Upper lobe of left lung (tissue), 6 donors: ENCODE results near the gene ACSS2. TPM values are rescaled to one million over a fixed set of nuclear protein-coding genes. Genes with fewer than 3 reads are reported as not detected.

Experiments used
- ATAC-seq, 2 donors: fragments of 200-7000 bp; cut with Tn5 transposase; one replicate each; pipeline ENCODE4 v1.9.1; 2022; ENCODE audit warnings: mild to moderate bottlenecking in 2 of 2, moderate library complexity in 2 of 2; ENCODE audit not compliant: low FRiP score in 2 of 2
- DNase-seq, 2 donors: peaks; one replicate each; pipeline ENCODE4 v3.0.0-alpha.2; 2019 to 2020
- H3K27ac ChIP-seq, 4 donors: fragments of 200-600 bp; sonication (generic); one replicate each; pipeline ENCODE4 v1.5.1; 2016 to 2019
- H3K27me3 ChIP-seq, 4 donors: fragments of 200-600 bp; sonication (generic); one replicate each; pipeline ENCODE4 v1.5.1; 2017 to 2019
- H3K36me3 ChIP-seq, 4 donors: fragments of 200-600 bp; sonication (generic); one replicate each; pipeline ENCODE4 v1.5.1; 2016 to 2019
- H3K4me1 ChIP-seq, 4 donors: fragments of 200-600 bp; sonication (generic); one replicate each; pipeline ENCODE4 v1.5.1; 2018 to 2019
- H3K4me3 ChIP-seq, 4 donors: fragments of 200-600 bp; sonication (generic); one replicate each; pipeline ENCODE4 v1.5.1; 2017 to 2019; ENCODE audit warnings: mild to moderate bottlenecking in 2 of 4, moderate library complexity in 1 of 4
- H3K9me3 ChIP-seq, 4 donors: fragments of 200-600 bp; sonication (generic); one replicate each; pipeline ENCODE4 v1.5.1; 2018 to 2019
- CTCF ChIP-seq, 6 experiments: fragments of 450-650 bp in 4 of 6; fragments of 200-600 bp in 2 of 6; sonication (generic) in 2 of 6; IDR thresholded peaks; one replicate each; pipeline ENCODE4 v1.5.1; 2016 to 2019; ENCODE audit warnings: antibody characterized with exemption in 6 of 6
- EP300 ChIP-seq, 4 donors: sonication (generic); formaldehyde crosslinking; IDR thresholded peaks; one replicate each; pipeline ENCODE4 v1.5.1; 2017; ENCODE audit warnings: antibody characterized with exemption in 4 of 4, control low read depth in 2 of 4
- POLR2A ChIP-seq, 4 donors: fragments of 450-650 bp; IDR thresholded peaks; one replicate each; pipeline ENCODE4 v1.5.1; 2016 to 2017; ENCODE audit warnings: antibody characterized with exemption in 4 of 4, mild to moderate bottlenecking in 2 of 4
- POLR2AphosphoS5 ChIP-seq, 2 donors: sonication (generic); formaldehyde crosslinking; IDR thresholded peaks; one replicate each; pipeline ENCODE4 v1.5.1; 2017; ENCODE audit warnings: antibody characterized with exemption in 2 of 2
- WGBS, 2 donors: methylation state at CpG; one replicate each; pipeline ENCODE4 v1.1.5; 2017 to 2018; 5-methylcytosine and 5-hydroxymethylcytosine counted together
- total RNA-seq, 6 donors: library from RNA; depleted of rRNA in 4 of 6; stranded (reverse); fragments of >200 nt in 4 of 6; gene quantifications; one replicate each; pipeline versions ENCODE4 v1.1.0 to v1.2.1, GENCODE V29; 2016 to 2021
- donor health status: DM: no; HTN: no; CAD: no; lungs with moderate emphysema.
- donor health status: DM: no; HTN: yes; CAD: no; lungs with severe emphysema.

Gene ACSS2
- total RNA-seq, 6 donors from 2014 or later: 110 to 377 (median 203) TPM

DNA sequence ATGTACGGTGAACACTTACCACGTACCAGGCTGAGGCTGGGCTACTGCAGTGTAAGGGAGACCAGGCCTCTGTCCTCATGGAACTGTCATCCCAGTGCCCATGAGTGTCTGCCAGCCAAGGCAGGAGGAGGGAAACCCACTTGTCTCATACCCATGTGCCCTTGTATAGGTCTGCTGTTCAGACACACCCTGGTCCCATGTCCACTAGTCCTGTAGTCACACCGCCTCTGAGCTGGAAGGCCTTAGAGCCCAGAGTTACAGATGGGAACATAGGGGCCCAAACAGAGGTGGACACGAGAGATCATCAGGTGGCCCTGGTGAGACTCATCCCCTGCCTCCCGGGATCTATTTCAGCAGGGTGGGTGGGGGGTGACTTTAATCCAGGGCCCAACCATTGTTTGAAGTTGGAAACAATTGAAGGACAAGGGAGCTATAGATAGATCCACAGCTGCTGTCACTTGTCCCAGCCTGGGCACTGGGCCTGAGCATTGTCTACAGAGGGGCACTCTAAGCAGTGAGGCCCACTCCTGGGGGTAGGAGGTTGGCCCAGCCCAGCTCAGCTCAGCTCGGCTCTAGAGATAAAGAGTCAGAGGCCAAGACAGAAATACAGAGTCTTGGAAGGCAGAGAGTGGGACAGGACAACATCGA, 93.9 kb downstream of the ACSS2 start:
- Histone ChIP-seq H3K9me3 (no peaks in the 10 kb centered on the region), H3K27me3 (no peaks in the 10 kb centered on the region), H3K4me3 (no peak overlapping the region), H3K4me1 (no peaks in the 10 kb centered on the region), H3K36me3 (no peaks in the 10 kb centered on the region), H3K27ac (no peak overlapping the region)
- WGBS, 2 donors: 86 to 87% methylated on average over 4 to 7 of the region's 7 CpGs
- DNase-seq: no peak
- TF ChIP-seq POLR2A (IDR thresholded peaks at IDR 0.05): no peak
- no peak for TF ChIP-seq EP300 (IDR thresholded peaks at IDR 0.05)
- ATAC-seq: no peak

DNA sequence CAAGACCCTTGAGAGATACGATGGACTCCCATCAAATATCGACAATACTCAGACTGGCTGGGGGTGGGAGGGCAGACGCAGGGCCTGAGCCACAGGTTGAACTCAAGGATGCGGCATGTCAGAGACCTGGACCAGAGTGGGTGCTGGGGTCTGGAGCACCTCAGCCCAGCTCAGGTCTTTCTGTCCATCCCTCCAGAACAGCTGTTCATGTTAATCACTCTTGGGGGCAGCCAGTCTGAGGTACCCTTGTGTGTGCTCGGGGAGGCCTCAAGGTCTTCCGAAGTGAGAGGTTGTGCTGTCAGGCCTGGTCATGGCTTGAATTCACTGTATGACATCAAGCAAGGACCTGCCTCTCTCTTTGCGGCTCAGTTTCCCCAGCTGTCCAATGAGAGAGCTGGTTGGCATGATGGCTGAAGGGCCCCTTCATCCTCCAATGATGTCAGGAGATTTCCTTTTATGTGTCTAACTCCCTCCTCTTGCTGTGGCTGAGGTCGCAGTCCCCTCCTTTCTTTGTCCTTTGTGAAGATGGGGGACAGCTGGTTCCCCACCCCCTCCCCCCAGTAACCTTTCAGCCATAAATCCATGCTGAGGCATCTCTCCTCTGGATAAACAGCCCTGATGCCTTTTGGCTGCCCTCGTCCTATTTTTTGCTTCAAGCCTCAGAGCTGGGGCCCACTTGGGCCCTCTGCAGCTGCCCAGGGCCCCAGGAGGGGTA, 94.6 kb downstream of the ACSS2 start:
- 90 to 92% methylated on average over 8 to 9 of the region's 9 CpGs for WGBS, 2 donors
- DNase-seq: no peak
- no peaks in the 10 kb centered on the region for H3K4me1 ChIP-seq

DNA sequence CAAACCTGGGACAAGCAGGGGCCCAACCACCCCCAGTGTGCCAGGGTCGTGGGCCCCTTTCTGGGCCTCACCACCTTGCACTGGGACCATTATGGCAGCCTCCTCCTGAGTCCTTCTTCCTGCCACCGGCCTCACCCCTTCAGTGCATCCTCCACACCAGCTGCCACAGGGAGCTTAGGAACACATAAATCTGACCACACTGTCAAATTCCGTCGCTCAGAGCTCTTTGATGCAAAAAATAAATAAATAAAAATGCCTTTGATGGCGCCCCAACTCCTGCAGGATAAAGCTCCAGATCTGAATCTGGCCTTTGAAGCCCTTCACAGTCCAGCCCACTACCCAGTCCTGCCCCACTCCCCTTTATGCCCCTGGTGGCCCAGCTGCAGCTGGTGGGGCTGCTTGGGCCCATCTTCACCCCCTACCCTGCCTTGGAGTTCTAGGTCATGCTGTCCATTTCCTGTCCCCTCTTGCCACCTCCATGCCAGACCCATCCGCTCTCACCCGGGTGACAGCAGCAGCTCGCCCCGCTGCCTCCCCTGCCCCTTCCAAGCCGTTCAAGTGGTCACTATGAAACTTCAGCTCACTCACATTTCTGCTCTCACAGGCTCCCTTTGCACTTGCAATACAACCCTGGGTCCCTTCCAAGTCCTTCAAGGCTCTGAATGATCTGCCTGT, 95.3 kb downstream of the ACSS2 start:
- WGBS, 2 donors: 70 to 76% methylated on average over 10 of the region's 10 CpGs
- no peak overlapping the region for H3K4me3 ChIP-seq
- no peaks in the 10 kb centered on the region for H3K9me3 ChIP-seq
- no peak for TF ChIP-seq POLR2AphosphoS5 (IDR thresholded peaks at IDR 0.05)
- no peak for TF ChIP-seq EP300 (IDR thresholded peaks at IDR 0.05)
- TF ChIP-seq CTCF (IDR thresholded peaks at IDR 0.05): no peak
- no peak for TF ChIP-seq POLR2A (IDR thresholded peaks at IDR 0.05)
- no peak for ATAC-seq
- H3K27me3 ChIP-seq: no peaks in the 10 kb centered on the region
- no peaks in the 10 kb centered on the region for H3K4me1 ChIP-seq
- no peaks in the 10 kb centered on the region for H3K36me3 ChIP-seq
- no peak overlapping the region for H3K27ac ChIP-seq
- DNase-seq: no peak

More for the DNA sequence above, 94.6 kb downstream of the ACSS2 start:
- TF ChIP-seq EP300 (IDR thresholded peaks at IDR 0.05) (no peak), POLR2AphosphoS5 (IDR thresholded peaks at IDR 0.05) (no peak), POLR2A (IDR thresholded peaks at IDR 0.05) (no peak), CTCF (IDR thresholded peaks at IDR 0.05) (no peak)
- no peaks in the 10 kb centered on the region for H3K9me3 ChIP-seq
- no peaks in the 10 kb centered on the region for H3K36me3 ChIP-seq
- H3K4me3 ChIP-seq: no peak overlapping the region
- H3K27ac ChIP-seq: no peak overlapping the region
- no peaks in the 10 kb centered on the region for H3K27me3 ChIP-seq
- no peak for ATAC-seq

DNA sequence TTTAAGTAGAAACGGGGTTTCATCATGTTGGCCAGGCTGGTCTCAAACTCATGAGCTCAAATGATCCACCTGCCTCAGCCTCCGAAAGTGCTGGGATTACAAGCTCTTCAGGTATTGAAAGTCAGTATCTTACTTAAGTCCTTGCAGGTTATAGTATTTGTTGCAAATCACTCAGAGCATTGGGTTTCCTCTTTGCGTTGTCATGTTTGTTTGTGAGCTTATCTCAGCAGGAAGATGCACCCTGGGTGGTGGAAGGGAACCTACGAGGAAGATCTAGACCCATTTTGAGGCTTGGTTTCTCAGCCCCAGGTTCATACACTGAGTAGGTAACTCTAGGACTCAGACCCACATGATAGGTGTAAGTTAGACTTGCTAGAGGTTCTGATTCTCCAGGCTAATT, 97.8 kb downstream of the ACSS2 start:
- no peaks in the 10 kb centered on the region for H3K4me1 ChIP-seq
- whole genome bisulfite sequencing, 2 donors: 63 to 84% methylated on average over 4 of the region's 4 CpGs
- no peaks in the 10 kb centered on the region for H3K27me3 ChIP-seq
- no peak overlapping the region for H3K27ac ChIP-seq
- no peaks in the 10 kb centered on the region for H3K36me3 ChIP-seq
- ATAC-seq: no peak
- no peak overlapping the region for H3K4me3 ChIP-seq
- TF ChIP-seq EP300 (IDR thresholded peaks at IDR 0.05) (no peak), CTCF (IDR thresholded peaks at IDR 0.05) (no peak)
- no peaks in the 10 kb centered on the region for H3K9me3 ChIP-seq
- DNase-seq: no peak

- DNase-seq (no peak), ATAC-seq (no peak)
- no peaks in the 10 kb centered on the region for H3K36me3 ChIP-seq
- TF ChIP-seq POLR2AphosphoS5 (IDR thresholded peaks at IDR 0.05): no peak
- no peak for TF ChIP-seq CTCF (IDR thresholded peaks at IDR 0.05)
- TF ChIP-seq POLR2A (IDR thresholded peaks at IDR 0.05): no peak
- TF ChIP-seq EP300 (IDR thresholded peaks at IDR 0.05): no peak
- H3K4me3 ChIP-seq: no peak overlapping the region
- no peaks in the 10 kb centered on the region for H3K9me3 ChIP-seq
- no peaks in the 10 kb centered on the region for H3K27me3 ChIP-seq
- WGBS, 2 donors: 85 to 86% methylated on average over 10 to 12 of the region's 12 CpGs
- H3K27ac ChIP-seq: no peak overlapping the region
- no peaks in the 10 kb centered on the region for H3K4me1 ChIP-seq
These were observed 99.9 kb downstream of the ACSS2 start for GRCh38 chr20:34976286-34976685.
